ENCODE measurements around the gene RASD2. TPM values are rescaled to one million over a fixed set of nuclear protein-coding genes. Genes with fewer than 3 reads are reported as not detected.

Gene RASD2
- total and polyA plus RNA-seq, 10 of the 15 experiments (the other 5 are each of a cell fraction or from before 2014, with no cell fraction given) = 0.03 TPM; not detected in 9

DNA sequence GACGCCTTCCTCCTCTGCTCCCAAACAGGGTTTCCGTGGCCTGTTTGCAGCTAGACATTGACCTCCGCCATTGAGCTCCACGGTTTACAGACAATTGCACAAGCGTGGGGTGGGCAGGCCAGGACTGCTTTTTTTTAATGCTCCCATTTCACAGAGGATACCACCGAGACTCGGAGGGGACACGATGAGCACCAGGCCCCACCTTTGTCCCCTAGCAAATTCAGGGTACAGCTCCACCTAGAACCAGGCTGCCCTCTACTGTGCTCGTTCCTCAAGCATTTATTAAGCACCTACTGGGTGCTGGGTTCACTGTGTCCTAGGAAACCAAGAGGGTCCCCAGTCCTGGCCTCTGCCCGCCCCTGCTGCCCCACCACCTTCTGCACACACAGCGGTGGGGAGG is 12.2 kb downstream of the RASD2 start:
- ChIA-PET RAD21 (ENCODE audit: unreplicated experiment) (no interaction called here), SMC1A (ENCODE audit: uncharacterized antibody, unreplicated experiment) (no interaction called here), CTCF (interaction anchor here (0.6 kb wide), 1 partner anchor 73 kb away, joined by 3 read pairs; no protein-coding TSS in a partner anchor), POLR2A (interaction anchor here (0.5 kb wide), 1 partner anchor 86 kb away, joined by 4 read pairs; no protein-coding TSS in a partner anchor)
- in situ Hi-C loops (cut with MboI) (no loop called here), intact Hi-C loops (cut with micrococcal nuclease; ENCODE audit: unreplicated experiment) (no loop called here)
- Histone ChIP-seq H4K20me1 (ENCODE audit: control insufficient read depth, insufficient read depth) (no peaks in the 10 kb centered on the region), H3K36me3 (ENCODE audit: control insufficient read depth in 2 of 2, insufficient read depth in 2 of 2, low read length in 1 of 2) (no peaks in the 10 kb centered on the region), H3K4me2 (ENCODE audit: control insufficient read depth, insufficient read depth) (no peak overlapping the region), H3K4me3 (no peak overlapping the region), H2AFZ (ENCODE audit: control insufficient read depth, low read depth, low read length) (no peak overlapping the region), H3K27ac (ENCODE audit: control insufficient read depth, insufficient read depth) (no peak overlapping the region), H3K27me3 (replicated peaks in 1 of 2; ENCODE audit: control insufficient read depth in 2 of 2, insufficient read depth in 2 of 2, low read length in 1 of 2) (peaks cover 0 to 3% of the 10 kb centered on the region in 2 experiments; a peak in 3 of 4 replicates), H3K9me3 (replicated peaks; ENCODE audit: control insufficient read depth, insufficient read depth, low read length) (no peaks in the 10 kb centered on the region), H3K4me1 (ENCODE audit: control insufficient read depth, insufficient read depth, low read length) (peaks cover 4% of the 10 kb centered on the region), H3K9ac (ENCODE audit: control insufficient read depth, insufficient read depth, low read length) (no peak overlapping the region), H3K79me2 (ENCODE audit: control insufficient read depth, insufficient read depth, low read length) (no peaks in the 10 kb centered on the region)
- whole genome bisulfite sequencing (ENCODE audit: insufficient coverage, insufficient replicate concordance, low lambda C conversion rate, missing lambda C conversion rate) = 59% methylated on average over 11 of the region's 11 CpGs
- TF ChIP-seq SMARCA5 (IDR thresholded peaks at IDR 0.05) (no peak), EZH2 (IDR thresholded peaks at IDR 0.05; ENCODE audit: borderline replicate concordance, control insufficient read depth, low read depth, low read length) (no peak)
- ATAC-seq (no peak), DNase-seq (ENCODE audit: low read depth, low spot score) (no peak), FAIRE-seq (no peak)
- BruUV-seq (replicated peaks) = no TSS peak

DNA sequence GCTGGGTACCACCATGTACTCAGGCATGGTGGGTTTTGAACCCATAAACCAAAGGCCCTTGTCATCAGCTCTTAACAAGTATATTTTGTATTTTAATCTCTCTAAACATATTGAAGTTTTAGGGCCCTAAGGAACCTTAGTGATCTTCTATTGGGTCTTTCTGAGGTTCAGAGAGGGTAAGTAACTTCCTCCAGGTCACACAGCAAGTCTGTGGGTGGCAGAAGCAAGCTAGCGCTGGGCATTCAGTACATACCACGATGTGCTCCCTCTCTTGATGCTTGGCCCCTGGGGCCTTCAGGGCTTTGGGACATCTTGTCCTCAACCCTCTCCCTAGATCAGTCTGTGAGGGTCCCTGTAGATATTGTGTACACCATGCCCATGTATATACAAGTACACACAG is 12.7 kb downstream of the RASD2 start:
- in situ Hi-C loops (cut with MboI) = no loop called here
- peaks cover 4% of the 10 kb centered on the region for H3K4me1 ChIP-seq (ENCODE audit: control insufficient read depth, insufficient read depth, low read length)
- H3K27me3 ChIP-seq (replicated peaks in 1 of 2; ENCODE audit: control insufficient read depth in 2 of 2, insufficient read depth in 2 of 2, low read length in 1 of 2) = peaks cover 0 to 3% of the 10 kb centered on the region in 2 experiments; a peak in 3 of 4 replicates
- SMC1A ChIA-PET (ENCODE audit: uncharacterized antibody, unreplicated experiment) = no interaction called here
- no peak for FAIRE-seq
- TF ChIP-seq EP300 (IDR thresholded peaks at IDR 0.05; ENCODE audit: borderline replicate concordance in 1 of 2, control insufficient read depth in 1 of 2, low read depth in 2 of 2, low read length in 2 of 2) (no peak), POLR2A (IDR thresholded peaks at IDR 0.05; ENCODE audit: low read depth, low read length) (no peak), RUNX3 (IDR thresholded peaks at IDR 0.05; ENCODE audit: low read length) (no peak), SRF (IDR thresholded peaks at IDR 0.05; ENCODE audit: low read depth in 2 of 2, low read length in 2 of 2) (no peak), NR2F1 (conservative IDR thresholded peaks at IDR 0.05) (no peak), CBFB (IDR thresholded peaks at IDR 0.05; ENCODE audit: low read depth) (no peak), RELA (IDR thresholded peaks at IDR 0.05; ENCODE audit: borderline replicate concordance, partially characterized antibody) (no peak), TCF3 (IDR thresholded peaks at IDR 0.05; ENCODE audit: borderline replicate concordance, insufficient read depth, low read depth, low read length) (no peak), ZNF622 (IDR thresholded peaks at IDR 0.05) (no peak)
- TF ChIP-seq, protein P1, sequence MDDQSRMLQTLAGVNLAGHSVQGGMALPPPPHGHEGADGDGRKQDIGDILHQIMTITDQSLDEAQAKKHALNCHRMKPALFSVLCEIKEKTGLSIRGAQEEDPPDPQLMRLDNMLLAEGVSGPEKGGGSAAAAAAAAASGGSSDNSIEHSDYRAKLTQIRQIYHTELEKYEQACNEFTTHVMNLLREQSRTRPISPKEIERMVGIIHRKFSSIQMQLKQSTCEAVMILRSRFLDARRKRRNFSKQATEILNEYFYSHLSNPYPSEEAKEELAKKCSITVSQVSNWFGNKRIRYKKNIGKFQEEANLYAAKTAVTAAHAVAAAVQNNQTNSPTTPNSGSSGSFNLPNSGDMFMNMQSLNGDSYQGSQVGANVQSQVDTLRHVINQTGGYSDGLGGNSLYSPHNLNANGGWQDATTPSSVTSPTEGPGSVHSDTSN (IDR thresholded peaks at IDR 0.05; ENCODE audit: insufficient replicate concordance, low read depth, low read length) = no peak
- RAD21 ChIA-PET (ENCODE audit: unreplicated experiment) = no interaction called here
- H3K79me2 ChIP-seq (ENCODE audit: control insufficient read depth, insufficient read depth, low read length) = no peaks in the 10 kb centered on the region
- H3K9ac ChIP-seq (ENCODE audit: control insufficient read depth, insufficient read depth, low read length) = no peak overlapping the region
- CTCF ChIA-PET = no interaction called here
- H3K36me3 ChIP-seq (ENCODE audit: control insufficient read depth in 2 of 2, insufficient read depth in 2 of 2, low read length in 1 of 2) = no peaks in the 10 kb centered on the region
- no peak overlapping the region for H3K4me3 ChIP-seq
- no peaks in the 10 kb centered on the region for H3K9me3 ChIP-seq (replicated peaks; ENCODE audit: control insufficient read depth, insufficient read depth, low read length)
- POLR2A ChIA-PET = no interaction called here
- 61% methylated on average over 2 of the region's 2 CpGs for WGBS (ENCODE audit: insufficient coverage, insufficient replicate concordance, low lambda C conversion rate, missing lambda C conversion rate)
- H2AFZ ChIP-seq (ENCODE audit: control insufficient read depth, low read depth, low read length) = no peak overlapping the region
- no peak for ATAC-seq
- H3K27ac ChIP-seq (ENCODE audit: control insufficient read depth, insufficient read depth) = no peak overlapping the region
- no peak overlapping the region for H3K4me2 ChIP-seq (ENCODE audit: control insufficient read depth, insufficient read depth)
- no TSS peak for BruUV-seq (replicated peaks)
- H4K20me1 ChIP-seq (ENCODE audit: control insufficient read depth, insufficient read depth) = no peaks in the 10 kb centered on the region
- intact Hi-C loops (cut with micrococcal nuclease; ENCODE audit: unreplicated experiment) = no loop called here
- no peak for DNase-seq (ENCODE audit: low read depth, low spot score)

Measured in GM12878 (cell line).